Keratinocyte (primary cell): ENCODE results near the gene OR51M1.

Experiments used
- CTCF ChIP-seq, 3 experiments: IDR thresholded peaks in 1 of 3; conservative IDR thresholded peaks in 1 of 3; optimal IDR thresholded peaks in 1 of 3; 2 replicates in 2 of 3; 3 replicates in 1 of 3; pipeline versions ENCODE3 to v1.5.1; 2011; ENCODE audit warnings: low read length in 3 of 3, mild to moderate bottlenecking in 3 of 3, moderate library complexity in 2 of 3, control low read depth in 1 of 3, inconsistent platforms in 1 of 3; ENCODE audit not compliant: insufficient read depth in 2 of 3; ENCODE audit errors: extremely low read depth in 1 of 3
- EZH2 ChIP-seq: IDR thresholded peaks from one replicate; pipeline ENCODE4 v1.6.1; 2012; ENCODE audit warnings: inconsistent platforms, mild to moderate bottlenecking, low read length, moderate library complexity

- TF ChIP-seq CTCF (optimal IDR thresholded peaks at IDR 0.05 in 1 of 3, IDR thresholded peaks at IDR 0.05 in 1 of 3, conservative IDR thresholded peaks at IDR 0.05 in 1 of 3; ENCODE audit: extremely low read depth in 1 of 3, insufficient read depth in 2 of 3, low read length in 3 of 3) (no peak), EZH2 (no peak)
These were observed 39.5 kb downstream of the OR51M1 start for GRCh38 chr11:5423131-5423530.
